Breast epithelium (tissue), 3 donors: ENCODE measurements around the gene SSR3.
"Not testable (repeated sequence)": the region's sequence is repeated elsewhere in the genome, so short reads cannot be mapped to it uniquely, and the experiment has no call there.

Source experiments
- POLR2A ChIP-seq: fragments of 450-650 bp; IDR thresholded peaks from one replicate; pipeline ENCODE4 v1.6.1; 2016; ENCODE audit warnings: antibody characterized with exemption, mild to moderate bottlenecking, moderate library complexity
- TF ChIP-seq, protein P1 (sequence below), 3 donors: fragments of 450-650 bp; IDR thresholded peaks; one replicate each; pipeline ENCODE4 v1.5.1; 2016 to 2017; ENCODE audit warnings: antibody characterized with exemption in 3 of 3, mild to moderate bottlenecking in 3 of 3, moderate library complexity in 3 of 3

DNA sequence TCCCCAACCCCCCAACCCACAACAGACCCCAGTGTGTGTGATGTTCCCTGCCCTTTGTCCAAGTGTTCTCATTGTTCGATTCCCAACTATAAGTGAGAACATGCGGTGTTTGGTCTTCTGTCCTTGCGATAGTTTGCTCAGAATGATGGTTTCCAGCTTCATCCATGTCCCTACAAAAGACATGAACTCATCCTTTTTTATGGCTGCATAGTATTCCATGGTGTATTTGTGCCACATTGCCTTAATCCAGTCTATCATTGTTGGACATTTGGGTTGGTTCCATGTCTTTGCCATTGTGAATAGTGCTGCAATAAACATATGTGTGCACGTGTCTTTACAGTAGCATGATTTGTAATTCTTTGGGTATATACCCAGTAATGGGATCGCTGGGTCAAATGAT lies 34.9 kb upstream of the SSR3 start:
- TF ChIP-seq POLR2A = not testable (repeated sequence)
- TF ChIP-seq, protein P1, sequence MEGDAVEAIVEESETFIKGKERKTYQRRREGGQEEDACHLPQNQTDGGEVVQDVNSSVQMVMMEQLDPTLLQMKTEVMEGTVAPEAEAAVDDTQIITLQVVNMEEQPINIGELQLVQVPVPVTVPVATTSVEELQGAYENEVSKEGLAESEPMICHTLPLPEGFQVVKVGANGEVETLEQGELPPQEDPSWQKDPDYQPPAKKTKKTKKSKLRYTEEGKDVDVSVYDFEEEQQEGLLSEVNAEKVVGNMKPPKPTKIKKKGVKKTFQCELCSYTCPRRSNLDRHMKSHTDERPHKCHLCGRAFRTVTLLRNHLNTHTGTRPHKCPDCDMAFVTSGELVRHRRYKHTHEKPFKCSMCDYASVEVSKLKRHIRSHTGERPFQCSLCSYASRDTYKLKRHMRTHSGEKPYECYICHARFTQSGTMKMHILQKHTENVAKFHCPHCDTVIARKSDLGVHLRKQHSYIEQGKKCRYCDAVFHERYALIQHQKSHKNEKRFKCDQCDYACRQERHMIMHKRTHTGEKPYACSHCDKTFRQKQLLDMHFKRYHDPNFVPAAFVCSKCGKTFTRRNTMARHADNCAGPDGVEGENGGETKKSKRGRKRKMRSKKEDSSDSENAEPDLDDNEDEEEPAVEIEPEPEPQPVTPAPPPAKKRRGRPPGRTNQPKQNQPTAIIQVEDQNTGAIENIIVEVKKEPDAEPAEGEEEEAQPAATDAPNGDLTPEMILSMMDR (IDR thresholded peaks at IDR 0.05) = not testable (repeated sequence)
